ENCODE data around the gene CMTM5.

The CMTM5 gene

GRCh38 chr14:23406725-23407355 lies 30.0 kb downstream of the CMTM5 start:
- Histone ChIP-seq H3K27ac (no peak overlapping the region), H3K9me3 (no peaks in the 10 kb centered on the region), H3K36me3 (no peaks in the 10 kb centered on the region), H3K27me3 (peaks cover 0 to 64% of the 10 kb centered on the region in 2 donors), H3K4me3 (no peak overlapping the region), H3K4me1 (no peaks in the 10 kb centered on the region)
- no peak for DNase-seq
- no peak for TF ChIP-seq CTCF (IDR thresholded peaks at IDR 0.05)
- intact Hi-C loops (cut with DNase I; ENCODE audit: low total_unique reads): no loop called here

- Histone ChIP-seq H3K4me1 (no peaks in the 10 kb centered on the region), H3K9me3 (no peaks in the 10 kb centered on the region), H3K27me3 (peaks cover 0 to 65% of the 10 kb centered on the region in 2 donors), H3K27ac (no peak within 1 kb of the TSS), H3K4me3 (no peak within 1 kb of the TSS), H3K36me3 (no peaks in the 10 kb centered on the region)
- no peak for TF ChIP-seq CTCF (IDR thresholded peaks at IDR 0.05)
- no peak for DNase-seq
- intact Hi-C loops (cut with DNase I; ENCODE audit: low total_unique reads): no loop called here
These were observed 30.9 kb downstream of the CMTM5 start, which contains the start of gene MYH6 for GRCh38 chr14:23407516-23408306. Gene MYH6, minus strand, starts transcription at chr14:23408273. Its CDS starts 1,050 bp downstream, at chr14:23407223.

- H3K36me3 ChIP-seq: no peaks in the 10 kb centered on the region
- H3K4me3 ChIP-seq: no peak overlapping the region
- H3K9me3 ChIP-seq: no peaks in the 10 kb centered on the region
- H3K27me3 ChIP-seq: peaks cover 0 to 60% of the 10 kb centered on the region in 2 donors
- no peak for TF ChIP-seq CTCF (IDR thresholded peaks at IDR 0.05)
- H3K4me1 ChIP-seq: no peaks in the 10 kb centered on the region
- no peak overlapping the region for H3K27ac ChIP-seq
- intact Hi-C loops (cut with DNase I; ENCODE audit: low total_unique reads): no loop called here
- DNase-seq: no peak
These were observed 31.4 kb downstream of the CMTM5 start for GRCh38 chr14:23408307-23408630.

- no peak overlapping the region for H3K27ac ChIP-seq
- H3K27me3 ChIP-seq: peaks cover 0 to 52% of the 10 kb centered on the region in 2 donors
- intact Hi-C loops (cut with DNase I; ENCODE audit: low total_unique reads): no loop called here
- no peaks in the 10 kb centered on the region for H3K9me3 ChIP-seq
- no peak for DNase-seq
- no peak overlapping the region for H3K4me3 ChIP-seq
- no peak for TF ChIP-seq CTCF (IDR thresholded peaks at IDR 0.05)
- no peaks in the 10 kb centered on the region for H3K36me3 ChIP-seq
- no peaks in the 10 kb centered on the region for H3K4me1 ChIP-seq
These were observed 32.6 kb downstream of the CMTM5 start for GRCh38 chr14:23409475-23409874.

GRCh38 chr14:23409966-23410635 lies 33.3 kb downstream of the CMTM5 start:
- TF ChIP-seq CTCF (IDR thresholded peaks at IDR 0.05): no peak
- H3K9me3 ChIP-seq: no peaks in the 10 kb centered on the region
- DNase-seq: no peak
- no peaks in the 10 kb centered on the region for H3K4me1 ChIP-seq
- H3K27me3 ChIP-seq: peaks cover 0 to 47% of the 10 kb centered on the region in 2 donors
- intact Hi-C loops (cut with DNase I; ENCODE audit: low total_unique reads): no loop called here
- H3K36me3 ChIP-seq: no peaks in the 10 kb centered on the region
- no peak overlapping the region for H3K4me3 ChIP-seq
- H3K27ac ChIP-seq: no peak overlapping the region
